ENCODE results near the gene NEURL3.

NEURL3 gene

DNA sequence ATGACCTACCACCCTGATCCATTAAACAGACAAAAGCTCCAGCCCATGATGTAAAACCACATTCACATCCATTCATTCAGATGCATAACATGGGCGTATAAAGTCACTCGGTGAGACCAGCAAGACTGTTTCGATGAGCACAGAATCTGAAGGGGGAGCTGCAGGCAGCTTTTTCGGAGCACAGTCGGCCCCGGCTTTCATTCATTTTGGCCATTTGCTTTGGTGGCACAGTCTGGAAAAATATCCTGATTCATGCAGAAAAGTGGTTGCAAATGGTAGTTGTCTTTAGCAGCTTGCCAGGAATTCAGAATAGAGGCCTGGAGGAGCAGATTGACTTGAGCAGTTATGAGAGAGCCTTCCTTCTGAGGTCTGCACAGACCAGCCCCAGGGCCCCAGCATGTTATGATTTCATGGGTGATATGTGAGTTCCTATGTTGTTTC lies 42.6 kb upstream of the NEURL3 start:
- no peak for DNase-seq (ENCODE audit: low read depth in 1 of 2, low spot score in 1 of 2)
- Histone ChIP-seq H3K4me3 (replicated peaks; ENCODE audit: insufficient read depth, low read length) (no peak overlapping the region), H3K27ac (replicated peaks) (no peak overlapping the region), H3K27me3 (ENCODE audit: insufficient read depth, poor library complexity, severe bottlenecking) (no peaks in the 10 kb centered on the region)
- no peak for TF ChIP-seq GABPA (IDR thresholded peaks at IDR 0.05; ENCODE audit: low read depth)
- no peak for TF ChIP-seq SPI1 (IDR thresholded peaks at IDR 0.05; ENCODE audit: borderline replicate concordance, low read depth)
- TF ChIP-seq, protein P1, sequence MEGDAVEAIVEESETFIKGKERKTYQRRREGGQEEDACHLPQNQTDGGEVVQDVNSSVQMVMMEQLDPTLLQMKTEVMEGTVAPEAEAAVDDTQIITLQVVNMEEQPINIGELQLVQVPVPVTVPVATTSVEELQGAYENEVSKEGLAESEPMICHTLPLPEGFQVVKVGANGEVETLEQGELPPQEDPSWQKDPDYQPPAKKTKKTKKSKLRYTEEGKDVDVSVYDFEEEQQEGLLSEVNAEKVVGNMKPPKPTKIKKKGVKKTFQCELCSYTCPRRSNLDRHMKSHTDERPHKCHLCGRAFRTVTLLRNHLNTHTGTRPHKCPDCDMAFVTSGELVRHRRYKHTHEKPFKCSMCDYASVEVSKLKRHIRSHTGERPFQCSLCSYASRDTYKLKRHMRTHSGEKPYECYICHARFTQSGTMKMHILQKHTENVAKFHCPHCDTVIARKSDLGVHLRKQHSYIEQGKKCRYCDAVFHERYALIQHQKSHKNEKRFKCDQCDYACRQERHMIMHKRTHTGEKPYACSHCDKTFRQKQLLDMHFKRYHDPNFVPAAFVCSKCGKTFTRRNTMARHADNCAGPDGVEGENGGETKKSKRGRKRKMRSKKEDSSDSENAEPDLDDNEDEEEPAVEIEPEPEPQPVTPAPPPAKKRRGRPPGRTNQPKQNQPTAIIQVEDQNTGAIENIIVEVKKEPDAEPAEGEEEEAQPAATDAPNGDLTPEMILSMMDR (IDR thresholded peaks at IDR 0.05; ENCODE audit: insufficient read depth, low read length): no peak
- no peak for TF ChIP-seq REST (IDR thresholded peaks at IDR 0.05; ENCODE audit: insufficient replicate concordance, low read depth)
- TF ChIP-seq POLR2AphosphoS5 (IDR thresholded peaks at IDR 0.05; ENCODE audit: low read depth): no peak

DNA sequence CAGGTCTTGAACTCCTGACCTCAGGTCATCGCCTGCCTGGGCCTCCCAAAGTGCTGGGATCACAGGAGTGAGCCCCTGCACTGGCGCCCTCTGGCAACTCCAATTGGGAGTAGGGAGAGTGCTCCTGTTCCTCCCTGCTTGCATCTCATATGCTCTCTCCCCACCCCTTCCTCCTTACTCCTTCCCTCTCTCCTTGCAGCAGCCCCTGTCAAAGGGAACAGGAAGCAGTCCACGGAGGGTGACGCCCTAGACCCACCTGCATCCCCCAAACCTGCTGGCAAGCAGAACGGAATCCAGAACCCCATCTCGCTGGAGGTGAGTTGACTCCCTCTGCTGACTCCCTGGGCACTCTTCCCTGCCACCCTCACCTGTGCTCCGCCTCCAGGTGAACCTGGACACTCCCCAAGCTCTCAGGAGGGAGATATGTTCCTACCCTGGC lies 42.1 kb upstream of the NEURL3 start:
- Histone ChIP-seq H3K27ac (replicated peaks) (no peak overlapping the region), H3K27me3 (ENCODE audit: insufficient read depth, poor library complexity, severe bottlenecking) (no peaks in the 10 kb centered on the region), H3K4me3 (replicated peaks; ENCODE audit: insufficient read depth, low read length) (no peak overlapping the region)
- DNase-seq (ENCODE audit: low read depth in 1 of 2, low spot score in 1 of 2): no peak
- no peak for TF ChIP-seq SPI1 (IDR thresholded peaks at IDR 0.05; ENCODE audit: borderline replicate concordance, low read depth)
- no peak for TF ChIP-seq REST (IDR thresholded peaks at IDR 0.05; ENCODE audit: insufficient replicate concordance, low read depth)
- TF ChIP-seq, protein P1 (IDR thresholded peaks at IDR 0.05; ENCODE audit: insufficient read depth, low read length): no peak
- no peak for TF ChIP-seq POLR2AphosphoS5 (IDR thresholded peaks at IDR 0.05; ENCODE audit: low read depth)
- TF ChIP-seq GABPA (IDR thresholded peaks at IDR 0.05; ENCODE audit: low read depth): no peak

DNA sequence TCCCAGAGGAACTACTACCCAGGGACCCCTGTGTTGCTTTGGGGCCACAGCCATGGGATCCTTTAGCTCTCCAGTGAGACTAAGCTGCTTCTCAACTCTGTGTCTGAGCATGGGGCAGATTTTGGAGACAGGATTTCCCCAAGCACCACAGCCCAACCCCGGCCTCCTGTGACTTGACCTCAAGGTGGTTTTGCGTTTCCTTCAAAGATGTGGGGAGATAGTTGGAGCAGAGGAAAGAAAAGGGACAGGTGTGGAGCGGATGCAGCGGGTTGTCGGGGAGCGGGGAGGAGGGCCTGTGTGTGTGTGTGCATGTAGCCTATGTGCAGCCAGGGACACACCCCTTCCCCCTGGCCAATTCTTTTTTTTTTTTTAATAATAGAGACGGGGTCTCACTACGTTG lies 41.6 kb upstream of the NEURL3 start:
- Histone ChIP-seq H3K4me3 (replicated peaks; ENCODE audit: insufficient read depth, low read length) (no peak overlapping the region), H3K27ac (replicated peaks) (no peak overlapping the region), H3K27me3 (ENCODE audit: insufficient read depth, poor library complexity, severe bottlenecking) (no peaks in the 10 kb centered on the region)
- DNase-seq (ENCODE audit: low read depth in 1 of 2, low spot score in 1 of 2): no peak
- TF ChIP-seq POLR2AphosphoS5 (IDR thresholded peaks at IDR 0.05; ENCODE audit: low read depth) (no peak), GABPA (IDR thresholded peaks at IDR 0.05; ENCODE audit: low read depth) (no peak), SPI1 (IDR thresholded peaks at IDR 0.05; ENCODE audit: borderline replicate concordance, low read depth) (no peak), REST (IDR thresholded peaks at IDR 0.05; ENCODE audit: insufficient replicate concordance, low read depth) (no peak)
- TF ChIP-seq, protein P1 (IDR thresholded peaks at IDR 0.05; ENCODE audit: insufficient read depth, low read length): no peak

Measured in HL-60 (cell line).